GM10266 (cell line): Measurements from ENCODE around the gene FLG.
"Not testable (repeated sequence)": the region's sequence is repeated elsewhere in the genome, so short reads cannot be mapped to it uniquely, and the experiment has no call there.

Experiments used
- DNase-seq: peaks from one replicate; pipeline ENCODE4 v3.0.0; 2012; ENCODE audit errors: extremely low spot score
- CTCF ChIP-seq: IDR thresholded peaks from 2 replicates; pipeline ENCODE4 v1.5.1; 2012; ENCODE audit warnings: mild to moderate bottlenecking, low read depth; ENCODE audit not compliant: control insufficient read depth, insufficient read depth; ENCODE audit errors: missing control alignments

The FLG gene

DNA sequence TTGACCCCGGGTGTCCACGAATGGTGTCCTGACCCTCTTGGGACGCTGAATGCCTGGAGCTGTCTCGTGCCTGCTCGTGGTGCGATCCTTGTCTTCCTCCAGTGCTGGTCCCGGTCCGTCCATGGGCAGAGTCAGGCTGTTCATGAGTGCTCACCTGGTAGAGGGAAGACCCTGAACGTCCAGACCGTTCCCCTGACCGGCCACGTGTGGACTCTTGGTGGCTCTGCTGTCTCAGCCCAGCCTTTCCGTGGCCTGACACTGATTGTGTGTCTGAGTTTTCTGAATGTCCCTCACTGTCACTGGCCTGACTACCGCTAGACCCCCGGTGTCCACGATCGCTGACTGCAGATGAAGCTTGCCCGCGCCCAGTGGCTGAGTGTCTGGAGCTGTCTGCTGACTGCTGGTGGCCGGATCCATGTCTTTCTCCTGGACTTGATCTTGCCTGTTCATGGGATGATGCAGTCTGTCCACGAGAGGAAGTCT, 11.7 kb downstream of the FLG start:
- DNase-seq = no peak
- TF ChIP-seq CTCF = no peak

DNA sequence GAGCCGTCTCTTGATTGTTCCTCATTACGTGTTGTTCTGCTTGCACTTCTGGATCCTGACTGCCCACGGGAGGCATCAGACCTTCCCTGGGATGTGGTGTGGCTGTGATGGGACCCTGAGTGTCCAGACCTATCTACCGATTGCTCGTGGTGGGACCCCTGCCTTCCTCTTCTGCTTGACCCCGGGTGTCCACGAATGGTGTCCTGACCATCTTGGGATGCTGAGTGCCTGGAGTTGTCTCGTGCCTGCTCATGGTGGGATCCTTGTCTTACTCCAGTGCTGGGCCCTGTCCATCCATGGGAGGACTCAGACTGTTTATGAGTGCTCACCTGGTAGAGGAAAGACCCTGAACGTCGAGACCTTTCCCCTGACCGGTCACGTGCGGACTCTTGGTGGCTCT, 12.9 kb downstream of the FLG start:
- DNase-seq = not testable (repeated sequence)

DNA sequence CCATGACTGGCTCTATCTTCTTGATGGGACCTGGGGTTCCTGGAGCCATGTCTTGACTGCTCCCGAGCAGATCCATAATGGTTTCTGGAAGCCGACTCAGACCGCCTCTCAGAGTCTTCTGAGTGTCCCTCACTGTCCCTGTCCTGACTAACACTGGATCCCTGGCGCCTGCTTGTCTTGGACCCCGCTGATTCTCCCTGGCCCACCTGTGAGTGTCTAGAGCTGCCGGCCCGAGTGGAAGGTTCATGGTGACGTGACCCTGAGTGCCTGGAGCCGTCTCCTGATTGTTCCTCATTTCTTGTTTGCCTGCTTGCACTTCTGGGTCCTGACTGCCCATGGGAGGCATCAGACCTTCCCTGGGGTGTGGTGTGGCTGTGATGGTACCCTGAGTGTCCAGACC, 15.1 kb downstream of the FLG start:
- no peak for TF ChIP-seq CTCF
- no peak for DNase-seq

DNA sequence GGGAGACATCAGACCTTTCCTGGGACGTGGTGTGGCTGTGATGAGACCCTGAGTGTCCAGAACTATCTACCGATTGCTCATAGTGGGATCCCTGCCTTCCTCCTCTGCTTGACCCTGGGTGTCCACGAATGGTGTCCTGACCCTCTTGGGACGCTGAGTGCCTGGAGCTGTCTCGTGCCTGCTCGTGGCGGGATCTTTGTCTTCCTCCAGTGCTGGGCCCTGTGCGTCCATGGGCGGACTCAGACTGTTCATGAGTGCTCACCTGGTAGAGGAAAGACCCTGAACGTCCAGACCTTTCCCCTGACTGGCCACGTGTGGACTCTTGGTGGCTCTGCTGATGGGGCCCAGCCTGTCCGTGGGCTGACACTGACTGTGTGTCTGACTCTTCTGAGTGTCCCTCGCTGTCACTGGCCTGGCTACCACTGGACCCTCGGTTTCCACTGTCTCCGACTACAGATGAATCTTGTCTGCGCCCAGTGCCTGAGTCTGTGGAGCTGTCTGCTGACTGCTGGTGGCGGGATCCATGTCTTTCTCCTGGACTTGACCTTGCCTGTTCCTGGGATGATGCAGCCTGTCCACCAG, 15.6 kb downstream of the FLG start:
- DNase-seq = not testable (repeated sequence)

GRCh38 chr1:152308758-152309157, 16.3 kb downstream of the FLG start:
- not testable (repeated sequence) for DNase-seq

- not testable (repeated sequence) for DNase-seq
Observed at GRCh38 chr1:152307970-152308369, 17.1 kb downstream of the FLG start.

DNA sequence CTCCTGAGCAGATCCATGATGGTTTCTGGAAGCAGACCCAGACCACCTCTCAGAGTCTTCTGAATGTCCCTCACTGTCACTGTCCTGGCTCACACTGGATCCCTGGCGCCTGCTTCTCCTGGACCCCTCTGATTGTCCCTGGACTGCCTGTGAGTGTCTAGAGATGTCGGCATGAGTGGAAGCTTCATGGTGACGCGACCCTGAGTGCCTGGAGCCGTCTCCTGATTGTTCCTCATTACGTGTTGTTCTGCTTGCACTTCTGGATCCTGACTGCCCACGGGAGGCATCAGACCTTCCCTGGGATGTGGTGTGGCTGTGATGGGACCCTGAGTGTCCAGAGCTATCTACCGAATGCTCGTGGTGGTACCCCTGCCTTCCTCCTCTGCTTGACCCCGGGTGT, 18.9 kb downstream of the FLG start:
- DNase-seq = not testable (repeated sequence)

DNA sequence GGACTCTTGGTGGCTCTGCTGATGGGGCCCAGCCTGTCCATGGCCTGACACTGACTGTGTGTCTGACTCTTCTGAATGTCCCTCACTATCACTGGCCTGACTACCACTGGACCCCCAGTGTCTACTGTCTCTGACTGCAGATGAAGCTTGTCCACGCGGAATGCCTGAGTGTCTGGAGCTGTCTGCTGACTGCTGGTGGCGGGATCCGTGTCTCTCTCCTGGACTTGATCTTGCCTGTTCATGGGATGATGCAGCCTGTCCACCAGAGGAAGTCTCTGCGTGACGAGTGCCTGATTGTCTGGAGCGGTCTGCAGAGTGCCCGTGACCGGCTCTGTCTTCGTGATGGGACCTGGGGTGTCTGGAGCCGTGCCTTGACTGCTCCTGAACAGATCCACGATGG, 20.3 kb downstream of the FLG start:
- DNase-seq = not testable (repeated sequence)

DNA sequence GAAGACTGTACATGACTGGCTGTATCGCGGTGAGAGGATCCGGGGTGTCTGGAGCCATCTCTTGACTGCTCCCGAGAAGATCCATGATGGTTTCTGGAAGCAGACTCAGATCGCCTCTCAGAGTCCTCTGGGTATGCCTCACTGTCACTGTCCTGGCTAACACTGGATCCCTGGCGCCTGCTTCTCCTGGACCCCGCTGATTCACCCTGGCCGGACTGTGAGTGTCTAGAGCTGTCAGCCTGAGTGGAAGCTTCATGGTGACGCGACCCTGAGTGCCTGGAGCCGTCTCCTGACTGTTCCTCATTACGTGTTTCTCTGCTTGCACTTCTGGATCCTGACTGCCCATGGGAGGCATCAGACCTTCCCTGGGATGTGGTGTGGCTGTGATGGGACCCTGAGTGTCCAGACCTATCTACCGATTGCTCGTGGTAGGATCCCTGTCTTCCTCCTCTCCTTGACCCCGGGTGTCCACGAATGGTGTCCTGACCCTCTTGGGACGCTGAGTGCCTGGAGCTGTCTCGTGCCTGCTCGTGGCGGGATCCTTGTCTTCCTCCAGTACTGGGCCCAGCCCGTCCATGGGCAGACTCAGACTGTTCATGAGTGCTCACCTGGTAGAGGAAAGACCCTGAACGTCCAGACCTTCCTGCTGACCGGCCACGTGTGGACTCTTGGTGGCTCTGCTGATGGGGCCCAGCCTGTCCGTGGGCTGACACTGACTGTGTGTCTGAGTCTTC, 21.7 kb downstream of the FLG start:
- not testable (repeated sequence) for DNase-seq

GRCh38 chr1:152256394-152256793, 68.6 kb downstream of the FLG start:
- DNase-seq = not testable (repeated sequence)
